Prostate gland (tissue), 2 donors: ENCODE results near the gene IQCC. TPM values are rescaled to one million over a fixed set of nuclear protein-coding genes. Genes with fewer than 3 reads are reported as not detected.
A peak's percentile ranks its signal among the peaks of the same experiment; 100 is the strongest.

Experiments used
- DNase-seq: peaks from one replicate; pipeline ENCODE4 v3.0.0-alpha.2; 2019; ENCODE audit warnings: low spot score
- H3K27ac ChIP-seq, 2 donors: fragments of 200-600 bp; sonication (generic); 2 replicates each; pipeline ENCODE4 v1.5.1; 2017 to 2019
- H3K27me3 ChIP-seq: fragments of 200-600 bp; sonication (generic); replicated peaks from 2 replicates; pipeline ENCODE4 v1.5.1; 2019; ENCODE audit not compliant: insufficient read depth
- H3K36me3 ChIP-seq, 2 donors: fragments of 200-600 bp; sonication (generic); 1 replicate in 1 of 2; 2 replicates in 1 of 2; pipeline versions ENCODE4 v1.5.1 to v1.8.1; 2017 to 2019
- H3K4me1 ChIP-seq: fragments of 200-600 bp; sonication (generic); replicated peaks from 2 replicates; pipeline ENCODE4 v1.5.1; 2019
- H3K4me3 ChIP-seq, 2 donors: fragments of 200-600 bp; sonication (generic); 2 replicates each; pipeline ENCODE4 v1.5.1; 2017 to 2019
- H3K9me3 ChIP-seq: fragments of 200-600 bp; sonication (generic); 2 replicates; pipeline ENCODE4 v1.5.1; 2017
- POLR2A ChIP-seq: fragments of 450-650 bp; IDR thresholded peaks from one replicate; pipeline ENCODE4 v1.6.1; 2016; ENCODE audit warnings: antibody characterized with exemption, mild to moderate bottlenecking
- POLR2AphosphoS5 ChIP-seq: sonication (generic); formaldehyde crosslinking; IDR thresholded peaks from one replicate; pipeline ENCODE4 v1.6.1; 2017; ENCODE audit warnings: antibody characterized with exemption
- WGBS: methylation state at CpG from one replicate; pipeline ENCODE4 v1.1.5; 2018; 5-methylcytosine and 5-hydroxymethylcytosine counted together
- intact Hi-C: fragments of 100-400 bp; cut with DNase I; formaldehyde crosslinking; loops from one replicate; pipeline ENCODE4 v1.14.2; 2022
- total RNA-seq, 2 donors: library from RNA; depleted of rRNA; stranded (reverse); fragments of >200 nt; gene quantifications; one replicate each; pipeline ENCODE4 v1.1.0, GENCODE V29; 2016
- TF ChIP-seq, protein P1 (sequence below), 4 experiments: fragments of 200-600 bp in 2 of 4; fragments of 450-650 bp in 2 of 4; sonication (generic) in 2 of 4; IDR thresholded peaks; 1 replicate in 3 of 4; 2 replicates in 1 of 4; pipeline ENCODE4 v1.5.1; 2016 to 2019; ENCODE audit warnings: antibody characterized with exemption in 4 of 4, mild to moderate bottlenecking in 2 of 4, moderate library complexity in 2 of 4

Gene IQCC
- total RNA-seq, 2 donors from 2014 or later: 5.2 to 5.6 TPM

DNA sequence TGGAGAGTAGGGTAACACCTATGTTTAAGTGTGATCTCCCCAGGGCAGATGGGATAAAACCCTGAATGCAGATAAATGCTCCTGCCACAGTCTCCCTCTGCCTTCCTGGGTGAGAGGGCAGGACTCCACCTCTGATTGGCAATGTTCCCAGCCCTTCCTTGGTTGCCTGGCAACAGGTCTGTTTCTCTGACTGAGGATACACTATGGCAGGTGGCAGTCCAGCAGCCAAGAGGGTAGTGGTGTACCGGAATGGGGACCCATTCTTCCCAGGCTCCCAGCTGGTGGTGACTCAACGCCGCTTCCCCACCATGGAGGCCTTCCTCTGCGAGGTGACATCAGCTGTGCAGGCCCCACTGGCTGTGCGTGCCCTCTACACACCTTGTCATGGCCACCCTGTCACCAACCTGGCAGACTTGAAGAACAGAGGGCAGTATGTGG lies 3.4 kb downstream of the IQCC start, which contains the start of gene DCDC2B:
DCDC2B (plus strand) TSS at position 199 of the 438 bp plus-strand sequence; CDS start at position 204, 5 bp downstream.
- Histone ChIP-seq H3K4me1 (peaks cover 5% of the 10 kb centered on the region), H3K27ac (no peak within 1 kb of the TSS), H3K4me3 (no peak within 1 kb of the TSS), H3K27me3 (no peaks in the 10 kb centered on the region), H3K36me3 (no peaks in the 10 kb centered on the region), H3K9me3 (no peaks in the 10 kb centered on the region)
- intact Hi-C loops: no loop called here
- TF ChIP-seq, protein P1, sequence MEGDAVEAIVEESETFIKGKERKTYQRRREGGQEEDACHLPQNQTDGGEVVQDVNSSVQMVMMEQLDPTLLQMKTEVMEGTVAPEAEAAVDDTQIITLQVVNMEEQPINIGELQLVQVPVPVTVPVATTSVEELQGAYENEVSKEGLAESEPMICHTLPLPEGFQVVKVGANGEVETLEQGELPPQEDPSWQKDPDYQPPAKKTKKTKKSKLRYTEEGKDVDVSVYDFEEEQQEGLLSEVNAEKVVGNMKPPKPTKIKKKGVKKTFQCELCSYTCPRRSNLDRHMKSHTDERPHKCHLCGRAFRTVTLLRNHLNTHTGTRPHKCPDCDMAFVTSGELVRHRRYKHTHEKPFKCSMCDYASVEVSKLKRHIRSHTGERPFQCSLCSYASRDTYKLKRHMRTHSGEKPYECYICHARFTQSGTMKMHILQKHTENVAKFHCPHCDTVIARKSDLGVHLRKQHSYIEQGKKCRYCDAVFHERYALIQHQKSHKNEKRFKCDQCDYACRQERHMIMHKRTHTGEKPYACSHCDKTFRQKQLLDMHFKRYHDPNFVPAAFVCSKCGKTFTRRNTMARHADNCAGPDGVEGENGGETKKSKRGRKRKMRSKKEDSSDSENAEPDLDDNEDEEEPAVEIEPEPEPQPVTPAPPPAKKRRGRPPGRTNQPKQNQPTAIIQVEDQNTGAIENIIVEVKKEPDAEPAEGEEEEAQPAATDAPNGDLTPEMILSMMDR (IDR thresholded peaks at IDR 0.05): no peak
- DNase-seq: no peak
- WGBS: 57% methylated on average over 5 of the region's 5 CpGs

DNA sequence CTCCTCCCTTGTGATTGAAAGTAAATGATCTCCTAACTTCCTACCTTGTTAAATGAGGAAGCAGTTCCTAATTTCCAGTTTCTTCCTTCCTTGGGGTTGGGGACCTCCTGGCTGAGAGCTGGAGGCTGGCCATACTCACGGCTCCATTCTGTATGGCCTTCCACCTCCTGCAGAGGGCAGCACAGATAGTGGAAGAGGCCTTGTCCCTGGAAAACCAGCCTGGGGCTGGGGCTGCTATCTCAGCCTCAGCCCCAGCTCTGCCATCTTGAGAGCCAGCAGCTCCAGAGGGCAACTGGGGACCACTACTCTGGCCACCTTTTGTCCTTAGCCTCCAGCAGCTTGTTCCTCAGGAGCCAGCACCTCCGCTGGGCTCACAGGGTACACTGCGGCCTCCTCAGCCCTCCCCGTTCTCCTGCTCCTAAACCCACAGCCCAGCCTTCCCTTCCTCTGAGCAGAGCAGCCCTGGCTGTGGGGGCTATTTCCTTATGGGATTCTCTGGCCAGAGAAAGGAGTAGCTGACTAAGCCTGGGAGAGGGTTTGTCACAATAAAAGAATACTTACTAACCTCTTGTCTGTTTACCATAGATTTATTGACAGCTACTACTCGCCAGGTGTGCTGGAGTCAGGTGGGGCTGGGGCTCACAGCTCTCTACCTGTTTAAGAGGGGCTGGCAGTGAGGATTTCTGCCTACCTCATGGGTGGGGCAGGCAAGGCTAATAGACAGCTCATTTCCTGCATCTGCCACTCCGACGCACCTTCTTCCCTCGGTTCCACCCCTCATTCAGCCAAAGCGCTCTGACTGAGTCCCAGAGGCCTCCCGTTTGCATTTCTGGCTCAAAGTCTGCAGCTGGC lies 10.4 kb downstream of the IQCC start:
- H3K36me3 ChIP-seq: peaks cover 0 to 7% of the 10 kb centered on the region in 2 donors
- no peaks in the 10 kb centered on the region for H3K27me3 ChIP-seq
- H3K4me1 ChIP-seq: peaks cover 1% of the 10 kb centered on the region
- intact Hi-C loops: no loop called here
- H3K27ac ChIP-seq: peak overlapping the region; percentile 58 to 66
- TF ChIP-seq, protein P1 (IDR thresholded peaks at IDR 0.05): peak; percentile 33 to 77 (median 67)
- TF ChIP-seq POLR2AphosphoS5 (peak; percentile 8), POLR2A (no peak)
- no peaks in the 10 kb centered on the region for H3K9me3 ChIP-seq
- 65% methylated on average over 10 of the region's 10 CpGs for WGBS
- peak; percentile 43 for DNase-seq
- no peak overlapping the region for H3K4me3 ChIP-seq

DNA sequence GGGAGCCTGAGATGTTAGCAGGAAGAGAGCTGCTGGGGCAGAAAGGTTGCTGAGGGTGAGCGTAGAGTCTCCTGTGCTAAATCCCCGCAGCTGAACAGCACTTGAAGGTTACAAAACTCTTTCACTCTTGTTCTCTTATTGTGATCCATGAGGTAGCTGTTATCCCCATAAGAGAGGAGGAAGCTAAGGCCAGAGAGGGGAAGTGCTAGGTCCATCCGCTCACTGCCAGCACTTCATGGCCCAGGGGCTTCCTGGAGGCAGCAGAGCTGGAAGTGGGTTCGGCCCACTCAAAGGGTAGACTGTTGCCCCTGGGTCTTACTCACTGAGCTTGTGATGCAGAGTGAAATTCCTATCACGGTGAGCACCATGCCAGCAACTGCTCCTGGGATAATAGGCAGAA lies 11.1 kb downstream of the IQCC start:
- Histone ChIP-seq H3K36me3 (peaks cover 0 to 7% of the 10 kb centered on the region in 2 donors), H3K4me1 (peaks cover 4% of the 10 kb centered on the region), H3K27ac (peak overlapping the region in 1 of 2 donors; percentile 66), H3K4me3 (no peak overlapping the region), H3K9me3 (no peaks in the 10 kb centered on the region), H3K27me3 (no peaks in the 10 kb centered on the region)
- 88% methylated on average over 5 of the region's 5 CpGs for WGBS
- intact Hi-C loops: no loop called here
- TF ChIP-seq, protein P1 (IDR thresholded peaks at IDR 0.05): no peak
- TF ChIP-seq POLR2AphosphoS5 (no peak), POLR2A (no peak)
- DNase-seq: no peak

DNA sequence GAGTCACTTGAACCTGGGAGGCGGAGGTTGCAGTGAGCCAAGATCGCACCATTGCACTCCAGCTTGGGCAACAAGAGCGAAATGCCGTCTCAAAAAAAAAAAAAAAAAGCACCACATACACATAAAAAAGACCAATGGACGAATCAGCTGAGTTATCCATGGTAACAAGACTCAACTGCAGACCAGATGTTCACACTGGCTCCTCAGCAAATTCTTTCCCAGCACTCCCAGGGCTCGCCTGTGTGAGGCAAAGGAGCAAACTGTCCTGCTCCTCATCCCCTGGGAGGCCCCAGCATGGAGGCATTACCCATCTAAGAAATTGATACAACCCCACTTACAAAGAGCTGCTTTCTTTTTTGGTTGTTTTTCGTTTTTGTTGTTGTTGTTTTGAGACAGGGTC lies 13.6 kb downstream of the IQCC start:
- Histone ChIP-seq H3K36me3 (peaks cover 0 to 7% of the 10 kb centered on the region in 2 donors), H3K27ac (no peak overlapping the region), H3K27me3 (no peaks in the 10 kb centered on the region), H3K9me3 (no peaks in the 10 kb centered on the region), H3K4me1 (peaks cover 17% of the 10 kb centered on the region), H3K4me3 (no peak overlapping the region)
- 88% methylated on average over 7 of the region's 7 CpGs for WGBS
- no peak for DNase-seq
- TF ChIP-seq, protein P1 (IDR thresholded peaks at IDR 0.05): no peak
- TF ChIP-seq POLR2A (no peak), POLR2AphosphoS5 (no peak)
- intact Hi-C loops: no loop called here
